ENCODE results near the gene PPARD. TPM values are rescaled to one million over a fixed set of nuclear protein-coding genes. Genes with fewer than 3 reads are reported as not detected.

The PPARD gene
- total RNA-seq, 1 experiment from 2014 or later: 38.4 TPM

DNA sequence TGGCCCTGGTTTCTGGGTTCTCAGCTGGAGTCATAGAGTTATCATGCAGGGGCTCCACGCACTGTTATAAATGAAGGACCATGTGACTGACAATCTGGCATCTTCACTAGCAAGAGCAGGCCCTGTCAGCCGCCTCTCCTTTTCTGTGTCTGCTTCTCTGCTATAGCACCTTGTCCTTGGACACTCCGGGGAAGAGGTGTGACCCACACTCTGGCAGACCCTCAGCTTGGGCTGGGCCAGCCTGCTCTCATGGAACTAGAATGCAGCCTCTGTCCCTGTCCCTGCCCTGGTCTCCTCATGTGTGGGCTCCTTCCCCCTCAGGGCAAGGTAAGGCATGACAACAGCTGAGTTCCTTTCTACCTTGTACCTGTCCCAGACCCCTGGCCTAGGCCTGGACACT, 98.8 kb downstream of the PPARD start:
- TF ChIP-seq POLR2A (IDR thresholded peaks at IDR 0.05; ENCODE audit: borderline replicate concordance, extremely low read depth, insufficient read depth, insufficient read length): no peak
- TF ChIP-seq, protein P1, sequence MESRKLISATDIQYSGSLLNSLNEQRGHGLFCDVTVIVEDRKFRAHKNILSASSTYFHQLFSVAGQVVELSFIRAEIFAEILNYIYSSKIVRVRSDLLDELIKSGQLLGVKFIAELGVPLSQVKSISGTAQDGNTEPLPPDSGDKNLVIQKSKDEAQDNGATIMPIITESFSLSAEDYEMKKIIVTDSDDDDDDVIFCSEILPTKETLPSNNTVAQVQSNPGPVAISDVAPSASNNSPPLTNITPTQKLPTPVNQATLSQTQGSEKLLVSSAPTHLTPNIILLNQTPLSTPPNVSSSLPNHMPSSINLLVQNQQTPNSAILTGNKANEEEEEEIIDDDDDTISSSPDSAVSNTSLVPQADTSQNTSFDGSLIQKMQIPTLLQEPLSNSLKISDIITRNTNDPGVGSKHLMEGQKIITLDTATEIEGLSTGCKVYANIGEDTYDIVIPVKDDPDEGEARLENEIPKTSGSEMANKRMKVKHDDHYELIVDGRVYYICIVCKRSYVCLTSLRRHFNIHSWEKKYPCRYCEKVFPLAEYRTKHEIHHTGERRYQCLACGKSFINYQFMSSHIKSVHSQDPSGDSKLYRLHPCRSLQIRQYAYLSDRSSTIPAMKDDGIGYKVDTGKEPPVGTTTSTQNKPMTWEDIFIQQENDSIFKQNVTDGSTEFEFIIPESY (IDR thresholded peaks at IDR 0.05; ENCODE audit: extremely low read depth, insufficient replicate concordance, low read length): no peak
- no peak for TF ChIP-seq CBX3 (IDR thresholded peaks at IDR 0.05; ENCODE audit: low read depth)
- Histone ChIP-seq H3K9me3 (ENCODE audit: control insufficient read depth in 1 of 2, insufficient read depth in 1 of 2, low read depth in 1 of 2, low read length in 2 of 2) (no peaks in the 10 kb centered on the region), H3K27ac (ENCODE audit: low read depth, low read length) (no peak overlapping the region), H3K4me2 (ENCODE audit: low read length) (no peak overlapping the region), H3K27me3 (ENCODE audit: insufficient read depth, low read length) (no peaks in the 10 kb centered on the region), H3K9ac (ENCODE audit: low read length) (no peak overlapping the region), H2AFZ (ENCODE audit: low read depth, low read length, poor library complexity, severe bottlenecking) (no peak overlapping the region), H3K36me3 (ENCODE audit: control insufficient read depth in 1 of 2, insufficient read depth in 2 of 2, low read length in 2 of 2) (no peaks in the 10 kb centered on the region), H3K4me3 (replicated peaks in 1 of 2; ENCODE audit: low read depth in 1 of 2, low read length in 2 of 2) (no peak overlapping the region), H3K9me2 (ENCODE audit: insufficient read depth) (no peaks in the 10 kb centered on the region), H3K79me2 (ENCODE audit: insufficient read depth, low read length) (no peaks in the 10 kb centered on the region), H4K20me1 (ENCODE audit: insufficient read depth) (no peaks in the 10 kb centered on the region), H3K4me1 (ENCODE audit: control insufficient read depth in 1 of 2, insufficient read depth in 2 of 2, low read length in 2 of 2) (no peaks in the 10 kb centered on the region; a peak in 1 of 4 replicates)
- ChIA-PET RAD21 (ENCODE audit: low non-redundant PET in 1 of 2, low total read pairs in 2 of 2, uncharacterized antibody in 2 of 2, unreplicated experiment in 2 of 2) (no interaction called here), POLR2A (no interaction called here), CTCF (interaction anchor here (0.8 kb wide), 1 partner anchor 8 kb away, joined by 4 read pairs; no protein-coding TSS in a partner anchor)
- no peak for DNase-seq (ENCODE audit: low read depth, low spot score)
- intact Hi-C loops (cut with micrococcal nuclease): no loop called here
- BruUV-seq (replicated peaks): no TSS peak
- no peak for ATAC-seq

DNA sequence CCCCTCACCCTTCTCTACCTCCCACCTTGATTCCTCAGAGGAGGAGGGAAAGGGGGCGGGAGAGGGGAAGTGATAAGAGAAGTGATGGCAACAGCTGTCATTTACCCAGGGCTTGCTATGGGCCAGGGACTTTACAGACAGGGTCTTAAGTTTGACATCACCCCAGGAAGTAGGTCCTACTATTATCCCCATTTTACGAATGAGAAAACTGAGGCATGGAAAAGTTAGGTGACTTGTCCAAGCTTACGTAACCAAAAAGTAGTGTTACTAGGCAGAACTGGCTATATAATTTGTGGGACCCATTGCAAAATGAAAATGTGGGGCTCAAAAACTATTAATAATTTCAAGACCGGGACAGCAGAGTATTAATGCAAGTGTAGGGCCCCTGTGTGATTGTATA, 99.3 kb downstream of the PPARD start:
- CTCF ChIA-PET: no interaction called here
- Histone ChIP-seq H3K9me3 (ENCODE audit: control insufficient read depth in 1 of 2, insufficient read depth in 1 of 2, low read depth in 1 of 2, low read length in 2 of 2) (no peaks in the 10 kb centered on the region), H3K9me2 (ENCODE audit: insufficient read depth) (no peaks in the 10 kb centered on the region), H2AFZ (ENCODE audit: low read depth, low read length, poor library complexity, severe bottlenecking) (no peak overlapping the region), H3K36me3 (ENCODE audit: control insufficient read depth in 1 of 2, insufficient read depth in 2 of 2, low read length in 2 of 2) (no peaks in the 10 kb centered on the region), H3K27ac (ENCODE audit: low read depth, low read length) (no peak overlapping the region), H3K4me3 (replicated peaks in 1 of 2; ENCODE audit: low read depth in 1 of 2, low read length in 2 of 2) (no peak overlapping the region), H3K9ac (ENCODE audit: low read length) (no peak overlapping the region), H3K27me3 (ENCODE audit: insufficient read depth, low read length) (no peaks in the 10 kb centered on the region), H3K4me2 (ENCODE audit: low read length) (no peak overlapping the region), H4K20me1 (ENCODE audit: insufficient read depth) (no peaks in the 10 kb centered on the region), H3K4me1 (ENCODE audit: control insufficient read depth in 1 of 2, insufficient read depth in 2 of 2, low read length in 2 of 2) (no peaks in the 10 kb centered on the region; a peak in 1 of 4 replicates), H3K79me2 (ENCODE audit: insufficient read depth, low read length) (no peaks in the 10 kb centered on the region)
- ATAC-seq (no peak), DNase-seq (ENCODE audit: low read depth, low spot score) (no peak)
- no peak for TF ChIP-seq EGR1 (IDR thresholded peaks at IDR 0.05; ENCODE audit: low read depth)
- no peak for TF ChIP-seq ELF1 (IDR thresholded peaks at IDR 0.05; ENCODE audit: borderline replicate concordance, low read depth)
- intact Hi-C loops (cut with micrococcal nuclease): no loop called here
- POLR2A ChIA-PET: no interaction called here
- BruUV-seq (replicated peaks): no TSS peak
- RAD21 ChIA-PET (ENCODE audit: low non-redundant PET in 1 of 2, low total read pairs in 2 of 2, uncharacterized antibody in 2 of 2, unreplicated experiment in 2 of 2): no interaction called here
